MM.1S (cell line): ENCODE measurements around the gene HUWE1.

ENCODE experiments used
- DNase-seq: peaks from one replicate; pipeline ENCODE4 v3.0.0-alpha.2; 2015
- H2AFZ ChIP-seq: fragments of 300-600 bp; sonication (generic); 2 replicates; pipeline ENCODE4 v1.6.0; 2016; ENCODE audit warnings: antibody characterized with exemption, low read length
- H3F3A ChIP-seq: fragments of 300-600 bp; sonication (generic); 2 replicates; pipeline ENCODE4 v1.6.1; 2016; ENCODE audit warnings: mild to moderate bottlenecking, antibody characterized with exemption, low read length, moderate library complexity, mixed read lengths; ENCODE audit not compliant: insufficient read depth
- H3K27ac ChIP-seq: fragments of 300-600 bp; sonication (generic); 2 replicates; pipeline ENCODE4 v1.5.1; 2016; ENCODE audit warnings: mild to moderate bottlenecking, low read length
- H3K27me3 ChIP-seq: fragments of 300-600 bp; sonication (generic); replicated peaks from 2 replicates; pipeline ENCODE4 v1.6.0; 2016; ENCODE audit warnings: low read length; ENCODE audit not compliant: insufficient read depth
- H3K36me3 ChIP-seq: fragments of 300-600 bp; sonication (generic); replicated peaks from 2 replicates; pipeline ENCODE4 v1.6.1; 2016; ENCODE audit warnings: mild to moderate bottlenecking, low read length, mixed read lengths; ENCODE audit not compliant: insufficient read depth
- H3K4me1 ChIP-seq: fragments of 300-600 bp; sonication (generic); 2 replicates; pipeline ENCODE4 v1.6.1; 2016; ENCODE audit warnings: low read length, mixed read lengths
- H3K4me2 ChIP-seq: fragments of 300-600 bp; sonication (generic); 2 replicates; pipeline ENCODE4 v1.6.0; 2016; ENCODE audit warnings: low read depth, low read length
- H3K4me3 ChIP-seq: fragments of 300-600 bp; sonication (generic); 2 replicates; pipeline ENCODE4 v1.5.1; 2016; ENCODE audit warnings: low read length, mixed read lengths
- H3K79me2 ChIP-seq: fragments of 300-600 bp; sonication (generic); 2 replicates; pipeline ENCODE4 v1.6.1; 2016; ENCODE audit warnings: mixed run types, low read length, mixed read lengths
- H3K9ac ChIP-seq: fragments of 300-600 bp; sonication (generic); 2 replicates; pipeline ENCODE4 v1.6.1; 2016; ENCODE audit warnings: low read length, mixed read lengths
- H3K9me2 ChIP-seq: fragments of 300-600 bp; sonication (generic); replicated peaks from 2 replicates; pipeline ENCODE4 v1.6.1; 2016; ENCODE audit warnings: mild to moderate bottlenecking, low read length, mixed read lengths; ENCODE audit not compliant: insufficient read depth
- H3K9me3 ChIP-seq: fragments of 300-600 bp; sonication (generic); replicated peaks from 2 replicates; pipeline ENCODE4 v1.6.1; 2016; ENCODE audit warnings: mild to moderate bottlenecking, low read length, mixed read lengths; ENCODE audit not compliant: insufficient read depth
- H4K20me1 ChIP-seq: fragments of 300-600 bp; sonication (generic); 2 replicates; pipeline ENCODE4 v1.6.1; 2016; ENCODE audit warnings: mild to moderate bottlenecking, low read length, moderate library complexity, mixed read lengths; ENCODE audit not compliant: insufficient read depth
- CTCF ChIP-seq: fragments of 300-600 bp; sonication (generic); IDR thresholded peaks from 2 replicates; pipeline ENCODE4 v1.5.1; 2016; ENCODE audit warnings: antibody characterized with exemption, low read length, mixed read lengths
- EZH2 ChIP-seq: fragments of 300-600 bp; sonication (generic); optimal IDR thresholded peaks from 2 replicates; pipeline ENCODE3; 2017; ENCODE audit warnings: low read depth, mild to moderate bottlenecking, antibody characterized with exemption, low read length, mixed read lengths
- EZH2phosphoT487 ChIP-seq: fragments of 300-600 bp; sonication (generic); IDR thresholded peaks from 2 replicates; pipeline ENCODE4 v1.6.1; 2018; ENCODE audit warnings: antibody characterized with exemption, low read length

The HUWE1 gene

GRCh38 chrX:53550756-53551463 lies 135.6 kb downstream of the HUWE1 start:
- no peak for TF ChIP-seq CTCF
- no peak for TF ChIP-seq EZH2
- TF ChIP-seq EZH2phosphoT487 = no peak
- no peak overlapping the region for H3K9ac ChIP-seq
- H3K4me2 ChIP-seq = no peak overlapping the region
- H3K9me2 ChIP-seq = no peaks in the 10 kb centered on the region
- no peaks in the 10 kb centered on the region for H3K27me3 ChIP-seq
- no peaks in the 10 kb centered on the region for H4K20me1 ChIP-seq
- H3K9me3 ChIP-seq = no peaks in the 10 kb centered on the region
- DNase-seq = no peak
- H3K36me3 ChIP-seq = no peaks in the 10 kb centered on the region; the same call in 1 of the 2 replicates
- H3K4me1 ChIP-seq = no peaks in the 10 kb centered on the region
- no peak overlapping the region for H3K4me3 ChIP-seq
- H3K27ac ChIP-seq = no peak overlapping the region
- H2AFZ ChIP-seq = no peak overlapping the region
- no peaks in the 10 kb centered on the region for H3K79me2 ChIP-seq
- H3F3A ChIP-seq = no peaks in the 10 kb centered on the region

GRCh38 chrX:53547668-53548067 lies 138.9 kb downstream of the HUWE1 start:
- H2AFZ ChIP-seq = no peak overlapping the region
- H3K9me3 ChIP-seq = no peaks in the 10 kb centered on the region
- no peak overlapping the region for H3K4me3 ChIP-seq
- H3K79me2 ChIP-seq = no peaks in the 10 kb centered on the region
- no peak overlapping the region for H3K27ac ChIP-seq
- no peak for DNase-seq
- no peaks in the 10 kb centered on the region for H3K9me2 ChIP-seq
- no peaks in the 10 kb centered on the region for H3K27me3 ChIP-seq
- no peak overlapping the region for H3K9ac ChIP-seq
- H4K20me1 ChIP-seq = no peaks in the 10 kb centered on the region
- H3F3A ChIP-seq = no peaks in the 10 kb centered on the region
- H3K4me1 ChIP-seq = no peaks in the 10 kb centered on the region
- H3K4me2 ChIP-seq = no peak overlapping the region
- no peaks in the 10 kb centered on the region; the same call in 1 of the 2 replicates for H3K36me3 ChIP-seq
- no peak for TF ChIP-seq EZH2
- TF ChIP-seq CTCF = no peak
- TF ChIP-seq EZH2phosphoT487 = no peak

- DNase-seq = no peak
- no peaks in the 10 kb centered on the region for H3K36me3 ChIP-seq
These were observed 141.6 kb downstream of the HUWE1 start for GRCh38 chrX:53544936-53545335.

More at GRCh38 chrX:53544936-53545335, 141.6 kb downstream of the HUWE1 start:
- no peak overlapping the region for H3K4me2 ChIP-seq
- no peaks in the 10 kb centered on the region for H3K27me3 ChIP-seq
- H3K9me2 ChIP-seq = no peaks in the 10 kb centered on the region
- TF ChIP-seq EZH2phosphoT487 (no peak), CTCF (no peak), EZH2 (no peak)
- H3K4me1 ChIP-seq = no peaks in the 10 kb centered on the region
- no peaks in the 10 kb centered on the region for H4K20me1 ChIP-seq
- H3K79me2 ChIP-seq = no peaks in the 10 kb centered on the region
- no peak overlapping the region for H3K9ac ChIP-seq
- H3K4me3 ChIP-seq = no peak overlapping the region
- no peak overlapping the region for H2AFZ ChIP-seq
- no peaks in the 10 kb centered on the region for H3F3A ChIP-seq
- H3K9me3 ChIP-seq = no peaks in the 10 kb centered on the region
- no peak overlapping the region for H3K27ac ChIP-seq
